NCI-H526 (cell line): ENCODE data around the gene PSMA3.
A peak's percentile ranks its signal among the peaks of the same experiment; 100 is the strongest.
"Not testable (repeated sequence)": the region's sequence is repeated elsewhere in the genome, so short reads cannot be mapped to it uniquely, and the experiment has no call there.

ENCODE experiments used
- DNase-seq, 2 experiments: peaks; one replicate each; lab custom pipeline; 2025; lab: John Stamatoyannopoulos, UW

PSMA3 gene

DNA sequence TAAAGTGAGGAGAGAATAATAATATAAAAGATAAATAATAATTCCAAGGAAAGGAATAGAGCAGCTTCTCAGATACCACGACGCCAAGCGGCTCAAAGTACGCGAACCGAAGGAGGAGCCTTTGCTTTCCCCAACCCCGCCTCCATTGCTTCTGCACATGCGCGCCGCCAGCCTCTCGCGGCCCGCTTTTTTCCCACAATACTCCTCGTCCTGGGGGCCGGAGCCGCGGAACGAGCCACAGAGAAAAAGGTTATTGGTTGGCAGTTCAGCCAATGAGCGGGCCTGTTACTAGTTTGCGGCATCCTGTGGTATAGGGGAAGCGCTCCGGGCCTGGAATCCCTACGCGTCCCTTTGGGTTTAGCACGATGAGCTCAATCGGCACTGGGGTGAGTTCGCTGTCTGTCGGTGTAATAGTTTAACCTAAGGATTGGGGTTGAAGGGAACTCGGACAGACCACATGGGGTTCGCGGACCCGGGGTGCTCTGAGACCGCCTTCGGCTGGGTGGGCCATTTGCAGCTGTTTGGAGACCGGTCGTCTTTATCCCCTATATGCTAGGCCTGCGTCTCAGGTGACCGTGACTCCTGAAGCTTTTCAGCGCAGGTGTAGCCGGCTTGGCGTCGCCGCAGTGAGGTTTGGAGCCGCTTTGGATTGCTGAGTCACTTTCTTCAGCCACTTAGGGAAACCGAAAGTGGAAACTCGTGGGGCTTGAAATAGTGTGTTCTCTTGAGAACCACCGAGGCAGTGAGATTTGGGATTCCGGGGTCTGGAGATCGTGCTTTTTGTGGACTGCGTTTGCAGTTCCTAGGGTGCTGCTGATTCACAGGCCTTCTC lies at the start of gene PSMA3:
TSS of gene PSMA3 (plus strand) at position 288 of the 832 bp plus-strand sequence. CDS start at position 366, 78 bp downstream.
- DNase-seq = peak; percentile 98 to 99

DNA sequence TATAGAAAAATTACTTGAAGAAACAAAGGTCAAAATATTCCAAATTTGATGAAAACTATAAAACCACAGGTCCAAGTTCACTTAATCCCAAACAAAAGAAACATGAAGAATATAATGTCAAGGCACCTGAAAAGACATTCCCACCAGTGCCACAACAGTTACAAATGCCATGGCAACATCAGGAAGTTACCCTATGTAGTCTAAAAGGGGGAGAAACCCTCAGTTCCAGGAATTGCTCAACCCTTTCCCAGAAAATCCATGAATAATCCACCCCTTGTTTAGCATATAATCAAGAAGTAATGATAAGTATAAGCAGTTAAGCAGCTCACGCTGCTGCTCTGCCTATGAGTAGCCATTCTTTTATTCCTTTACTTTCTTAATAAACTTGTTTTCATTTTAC lies 48.4 kb upstream of the PSMA3 start:
- DNase-seq = no peak

DNA sequence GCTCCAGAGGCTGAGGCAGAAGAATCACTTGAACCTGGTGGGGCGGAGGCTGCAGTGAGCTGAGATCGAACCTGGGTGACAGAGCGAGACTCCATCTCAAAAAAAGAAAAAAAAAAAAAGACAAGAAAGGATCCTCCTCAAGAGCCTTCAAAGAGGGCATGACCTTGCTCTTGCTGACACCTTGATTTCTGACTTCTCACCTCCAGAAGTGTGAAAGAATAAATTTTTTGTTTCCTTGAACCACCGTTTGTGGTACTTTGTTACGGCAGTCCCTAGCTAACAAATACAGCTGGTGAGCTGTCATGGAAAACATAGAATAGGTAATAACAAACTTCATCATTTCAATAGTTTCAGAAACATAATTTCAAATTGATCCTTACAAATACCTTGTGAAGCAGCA lies 46.6 kb upstream of the PSMA3 start:
- no peak for DNase-seq

GRCh38 chr14:58199726-58200479 lies 44.7 kb upstream of the PSMA3 start, which contains the start of gene ACTR10:
Gene ACTR10 (plus strand): TSS chr14:58200149. CDS start chr14:58200218, 69 bp downstream.
- DNase-seq = peak; percentile 79 to 97

GRCh38 chr14:58200480-58200841 lies 44.2 kb upstream of the PSMA3 start:
- no peak for DNase-seq

GRCh38 chr14:58200846-58201245 lies 43.8 kb upstream of the PSMA3 start:
- peak in 1 of 2 experiments; percentile 8 for DNase-seq

- DNase-seq = no peak
Measured at GRCh38 chr14:58213176-58213575, 31.5 kb upstream of the PSMA3 start.

DNA sequence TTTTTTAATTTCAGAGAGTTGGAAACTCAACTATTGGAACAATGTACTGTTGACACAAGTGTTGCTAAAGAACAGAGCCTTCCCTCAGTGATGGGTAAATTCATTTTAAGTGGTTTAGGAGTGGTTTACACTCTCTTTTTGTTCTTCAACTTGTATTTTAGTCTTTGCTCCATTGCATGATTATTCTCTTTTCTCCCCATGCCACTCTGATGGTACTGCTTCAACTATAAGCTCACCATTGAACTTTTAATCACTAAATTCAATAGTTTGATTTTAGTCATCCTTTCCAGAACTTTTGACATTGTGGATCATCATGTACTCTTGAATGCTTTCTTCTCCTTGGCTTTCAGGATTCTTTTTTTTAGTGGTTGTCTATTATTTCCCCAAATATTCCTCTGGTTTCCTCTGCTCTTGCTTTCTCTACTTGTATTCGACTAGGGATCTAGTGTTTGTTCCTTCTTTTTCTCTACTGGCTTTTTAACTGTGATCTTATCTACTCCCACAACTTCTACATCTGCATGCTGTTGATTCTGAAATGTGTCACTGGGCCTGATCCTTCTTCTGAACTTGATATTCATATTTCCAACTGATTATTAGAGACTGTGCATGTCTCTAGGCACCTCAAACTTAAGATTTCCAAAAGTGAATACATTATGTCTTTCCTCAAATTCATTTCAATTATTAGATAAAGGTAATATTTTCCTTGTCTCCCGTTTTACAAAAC lies 29.3 kb upstream of the PSMA3 start:
- DNase-seq = no peak

GRCh38 chr14:58216544-58216943 lies 28.1 kb upstream of the PSMA3 start:
- no peak for DNase-seq

DNA sequence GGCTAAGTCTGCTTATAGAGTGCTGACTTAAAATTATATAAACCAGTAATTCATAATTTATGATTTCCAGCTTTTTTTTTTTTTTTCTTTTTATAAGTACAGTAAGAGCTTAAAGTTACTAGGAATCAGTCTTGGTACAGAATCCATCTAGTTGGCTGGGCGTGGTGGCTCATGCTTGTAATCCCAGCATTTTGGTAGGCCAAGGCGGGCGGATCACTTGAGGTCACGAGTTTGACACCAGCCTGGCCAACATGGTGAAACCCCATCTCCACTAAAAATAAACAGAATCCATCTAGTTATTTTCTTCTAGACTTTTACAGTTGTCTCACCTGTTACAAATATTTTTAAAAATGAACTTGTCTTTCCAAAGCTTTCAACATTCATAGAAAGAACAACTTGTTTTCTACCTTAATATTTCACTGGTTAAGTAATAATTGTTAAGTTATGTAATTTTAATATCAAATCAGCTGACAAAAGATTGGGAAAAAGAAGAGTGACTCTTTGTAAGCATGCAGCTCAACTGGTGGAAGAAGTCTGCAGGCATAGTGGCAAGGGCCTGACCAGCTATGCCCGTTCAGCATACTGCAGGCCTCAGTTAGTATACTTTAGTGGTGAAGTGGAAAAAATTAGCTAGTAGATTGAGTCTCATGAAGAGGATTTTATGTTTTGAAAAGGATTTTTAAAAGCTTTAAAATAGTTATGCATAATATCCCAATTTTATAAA lies 17.4 kb upstream of the PSMA3 start:
- no peak for DNase-seq

GRCh38 chr14:58238252-58239243 lies 6.1 kb upstream of the PSMA3 start:
- peak; percentile 29 to 44 for DNase-seq

GRCh38 chr14:58239244-58240195 lies 5.1 kb upstream of the PSMA3 start:
- DNase-seq = peak; percentile 61 to 74

DNA sequence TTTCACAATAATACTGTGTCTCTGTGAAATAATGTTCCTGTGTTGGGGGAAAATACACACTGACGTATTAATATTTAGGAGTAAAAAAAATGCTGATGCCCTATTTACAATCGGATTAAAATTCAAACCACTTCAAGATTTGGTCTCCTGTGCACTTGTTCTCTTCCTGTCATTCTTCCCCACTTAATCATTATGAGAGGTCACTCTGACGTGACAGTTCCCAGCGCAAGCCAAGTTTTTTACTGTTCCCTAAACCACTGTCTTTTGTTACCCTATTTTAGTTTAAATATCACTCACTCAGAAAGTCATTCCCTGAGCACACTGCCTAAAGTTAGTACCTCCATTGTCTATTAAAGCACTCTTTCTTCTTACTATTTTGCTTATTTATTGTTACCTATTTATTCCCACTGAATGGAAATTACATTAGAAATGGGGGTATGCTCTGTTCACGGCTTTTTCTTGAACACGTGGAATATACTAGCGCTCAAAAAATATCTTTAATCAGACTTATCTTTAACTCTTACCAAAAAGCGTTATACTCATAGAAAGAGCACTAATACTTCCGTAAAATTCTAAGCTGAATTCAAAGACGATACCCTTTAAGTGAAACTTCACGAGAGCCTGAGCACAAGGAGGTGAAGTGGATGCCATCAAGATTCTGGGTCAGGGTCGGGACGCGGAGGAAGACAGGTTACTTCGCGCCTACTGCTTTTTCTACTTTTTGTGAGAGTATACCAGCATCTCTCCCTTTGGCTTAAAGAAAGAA lies 670 bp upstream of the PSMA3 start:
- peak; percentile 26 to 77 for DNase-seq

DNA sequence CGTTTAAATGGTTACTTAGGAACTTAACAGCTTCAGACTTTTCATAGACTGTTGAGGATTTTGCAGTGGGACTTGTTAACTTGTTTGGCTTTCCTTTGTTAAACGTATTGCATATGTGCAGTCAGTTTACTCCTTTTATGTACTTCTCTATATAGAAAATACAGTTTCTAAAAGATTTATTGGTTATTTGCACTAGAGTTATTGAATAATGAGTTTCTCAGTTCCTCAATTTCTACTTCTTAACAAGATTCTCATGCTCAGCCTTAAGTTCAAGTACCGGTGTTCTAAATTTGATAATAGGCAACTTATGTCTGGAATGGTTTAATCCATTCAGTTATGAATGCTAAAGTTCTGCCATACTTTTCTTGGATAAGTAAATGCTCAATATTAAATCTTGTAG lies 919 bp downstream of the PSMA3 start:
- DNase-seq = no peak

DNA sequence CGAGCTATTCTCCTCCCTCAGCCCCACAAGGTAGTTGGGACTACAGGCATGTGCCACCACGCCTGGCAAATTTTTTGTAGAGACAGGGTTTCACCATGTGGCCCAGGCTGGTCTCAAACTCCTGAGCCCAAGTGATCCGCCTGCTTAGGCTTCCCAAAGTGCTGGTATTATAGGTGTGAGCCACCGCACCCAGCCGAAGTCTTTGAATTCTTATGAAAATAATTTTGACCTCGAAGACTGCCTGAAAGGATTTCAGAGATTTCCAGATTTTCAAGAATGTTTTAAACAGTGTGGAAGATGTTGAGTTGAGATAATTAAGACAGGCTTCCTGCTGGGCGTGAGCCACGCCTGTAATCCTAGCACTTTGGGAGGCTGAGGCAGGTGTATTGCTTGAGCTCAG lies 5.0 kb downstream of the PSMA3 start:
- no peak for DNase-seq

DNA sequence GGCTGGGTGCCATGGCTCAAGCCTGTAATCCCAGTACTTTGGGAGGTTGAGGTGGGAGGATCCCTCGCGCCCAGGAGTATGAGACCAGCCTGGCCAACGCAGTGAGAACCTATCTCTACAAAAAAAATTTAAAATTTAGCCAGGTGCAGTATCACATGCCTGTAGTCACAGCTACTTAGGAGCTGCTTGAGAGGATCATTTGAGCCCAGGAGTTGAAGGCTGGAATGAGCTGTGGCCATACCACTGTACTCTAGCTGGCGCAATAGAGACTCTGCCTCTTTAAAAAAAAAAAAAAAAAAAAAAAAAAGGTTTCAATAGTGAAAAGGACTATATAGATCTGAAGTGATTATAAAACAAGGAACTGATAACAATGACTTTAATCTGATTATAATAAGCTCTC lies 13.5 kb downstream of the PSMA3 start:
- DNase-seq = no peak

- not testable (repeated sequence) for DNase-seq
Measured at GRCh38 chr14:58262005-58262404, 17.4 kb downstream of the PSMA3 start.

GRCh38 chr14:58265401-58265800 lies 20.8 kb downstream of the PSMA3 start:
- no peak for DNase-seq

DNA sequence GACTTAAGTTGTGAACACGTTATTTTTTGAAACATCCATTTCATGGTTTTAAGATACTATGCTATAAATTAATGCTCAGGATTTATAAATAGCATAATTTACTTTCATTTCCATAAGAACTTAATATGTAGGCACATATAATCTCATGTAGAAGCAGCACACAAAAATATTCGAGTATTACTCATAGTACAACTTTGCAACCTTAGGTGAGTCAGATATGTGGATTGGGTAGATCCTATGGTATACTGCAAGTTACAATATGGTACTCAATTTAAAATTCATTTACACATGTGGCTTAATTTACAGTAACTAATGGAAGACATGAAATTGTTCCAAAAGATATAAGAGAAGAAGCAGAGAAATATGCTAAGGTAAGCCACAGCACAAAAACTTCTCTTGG lies 26.0 kb downstream of the PSMA3 start:
- no peak for DNase-seq
